ENCODE results near the gene GINM1. TPM values are rescaled to one million over a fixed set of nuclear protein-coding genes. Genes with fewer than 3 reads are reported as not detected.

GINM1 gene
- total RNA-seq, 1 donor from 2014 or later: 19.4 TPM

DNA sequence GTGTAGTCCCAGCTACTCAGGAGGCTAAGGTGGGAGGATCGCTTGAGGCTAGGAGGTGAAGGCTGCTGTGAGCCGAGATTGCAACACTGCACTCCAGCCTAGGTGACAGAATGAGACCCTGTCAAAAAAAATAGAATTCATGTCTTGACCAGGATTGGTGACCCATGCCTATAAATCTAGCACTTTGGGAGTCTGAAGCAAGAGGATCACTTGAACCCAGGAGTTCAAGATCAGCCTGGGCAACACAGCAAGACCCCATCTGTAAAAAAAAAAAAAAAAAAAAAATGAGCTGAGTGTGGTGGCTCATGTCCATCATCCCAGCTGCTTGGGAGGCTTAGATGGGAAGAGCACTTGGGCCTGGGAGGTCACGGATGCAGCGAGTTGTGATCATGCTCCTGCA is 34.3 kb downstream of the GINM1 start:
- no peak for ATAC-seq

DNA sequence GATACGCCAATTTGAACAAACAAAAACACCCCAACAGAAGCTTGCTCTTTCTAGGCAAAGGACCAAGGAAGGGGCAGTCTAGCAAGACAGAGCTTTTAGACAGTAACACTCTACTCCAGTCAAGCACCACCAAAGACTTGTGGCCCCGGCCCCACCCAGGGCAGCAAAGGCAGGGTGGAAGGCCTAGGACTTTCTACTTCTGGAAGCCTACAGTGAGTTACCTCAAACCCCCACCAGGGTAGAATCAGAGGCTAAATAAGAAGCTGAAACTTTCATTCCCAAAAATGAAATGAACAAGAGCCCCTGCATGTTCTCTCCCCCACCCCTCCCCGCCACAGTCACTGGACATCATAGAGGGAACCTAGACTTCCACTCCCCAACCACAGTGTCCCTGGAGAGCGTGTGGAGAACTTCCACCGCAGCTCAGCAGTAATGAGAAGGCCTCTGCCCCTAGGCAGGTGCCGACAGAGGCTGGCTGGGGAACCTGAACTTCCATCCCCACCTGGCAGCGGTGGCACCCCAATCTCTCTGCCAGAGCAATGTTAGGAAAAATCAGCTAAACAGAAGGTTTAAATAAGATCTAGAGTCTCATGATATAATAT is 42.3 kb downstream of the GINM1 start:
- ATAC-seq: no peak

DNA sequence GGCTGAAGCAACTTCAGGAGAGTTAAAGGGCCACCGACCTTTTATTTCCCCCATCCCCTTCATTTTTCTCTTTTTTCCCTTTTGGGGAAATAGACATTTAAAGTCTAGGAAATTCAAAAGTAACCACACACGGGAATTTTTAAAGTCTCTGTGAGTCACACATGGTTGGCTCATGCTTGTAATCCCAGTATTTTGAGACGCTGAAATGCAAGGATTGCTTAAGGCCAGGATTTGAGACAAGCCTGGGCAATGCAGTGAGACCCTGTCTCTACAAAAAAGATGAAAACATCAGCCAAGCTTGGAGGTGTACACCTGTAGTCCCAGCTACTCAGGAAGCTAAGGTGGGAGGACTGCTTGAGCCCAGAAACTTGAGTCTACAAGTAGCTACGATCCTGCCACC is 48.2 kb downstream of the GINM1 start:
- ATAC-seq: peak; percentile 63

DNA sequence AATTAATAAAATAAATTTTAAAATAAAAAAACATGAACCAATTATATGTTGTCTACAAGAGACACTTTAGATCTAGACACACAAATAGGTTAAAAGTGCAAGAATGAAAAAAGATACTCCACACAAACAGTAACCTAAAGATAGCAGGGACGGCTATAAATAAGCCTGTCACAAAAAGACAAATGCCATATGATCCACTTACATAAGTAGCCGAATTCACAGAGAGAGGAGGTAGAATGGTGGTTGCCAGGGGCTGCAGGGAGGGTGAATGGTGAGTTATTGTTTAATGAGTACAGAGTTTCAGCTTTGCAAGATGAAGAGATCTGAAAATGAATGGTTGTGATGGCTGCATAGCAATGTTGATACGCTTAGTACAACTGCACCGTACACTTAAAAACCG is 49.6 kb downstream of the GINM1 start:
- ATAC-seq: no peak

DNA sequence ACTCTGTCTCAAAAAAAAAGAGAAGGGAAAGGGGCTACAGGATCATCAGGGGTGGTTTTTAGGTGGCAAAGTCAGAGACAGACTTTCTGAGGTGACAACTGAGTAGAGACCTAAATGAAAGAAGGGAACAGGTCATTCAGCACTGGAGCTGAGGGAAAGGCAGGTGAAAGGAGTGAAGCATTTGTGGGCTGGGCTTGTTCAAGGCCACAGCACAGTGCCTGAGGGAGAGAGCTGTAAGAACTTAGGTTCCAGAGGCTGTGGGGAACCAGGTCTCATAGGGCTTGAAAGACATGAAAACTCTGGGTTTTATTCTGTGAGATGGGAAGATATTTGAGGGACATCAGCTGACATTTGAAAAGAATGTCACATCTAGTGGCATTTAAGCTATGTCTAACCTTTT is 61.5 kb downstream of the GINM1 start:
- ATAC-seq: no peak

DNA sequence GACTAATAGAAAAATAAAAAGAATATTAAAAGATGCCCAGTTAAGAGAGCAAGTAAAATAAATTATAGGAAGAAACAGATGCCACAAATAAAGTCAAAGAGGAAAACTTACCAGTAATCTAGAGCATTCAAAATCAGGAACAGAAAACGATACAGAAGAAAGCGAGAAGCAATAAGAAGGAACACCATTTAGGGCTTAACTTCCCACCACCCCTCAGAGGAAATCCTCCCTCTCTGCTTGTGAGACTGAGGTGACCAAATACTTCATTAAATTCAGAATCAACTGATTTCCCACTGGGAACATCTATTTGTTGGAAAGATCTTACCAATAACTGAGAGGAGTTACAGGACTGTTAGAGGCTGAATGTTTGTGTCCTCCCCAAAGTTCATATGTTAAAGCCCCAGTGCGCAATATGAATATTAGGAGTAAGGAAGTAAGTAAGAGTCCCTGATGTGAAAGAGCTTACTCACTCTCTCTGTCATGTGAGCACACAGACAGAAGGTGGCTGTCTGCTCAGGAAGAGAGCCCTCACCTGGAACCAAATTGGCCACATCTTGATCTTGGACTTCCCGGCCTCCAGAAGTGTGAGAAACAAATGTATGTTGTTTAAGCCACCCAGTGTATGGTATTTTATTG is 62.8 kb downstream of the GINM1 start:
- ATAC-seq: peak; percentile 50

DNA sequence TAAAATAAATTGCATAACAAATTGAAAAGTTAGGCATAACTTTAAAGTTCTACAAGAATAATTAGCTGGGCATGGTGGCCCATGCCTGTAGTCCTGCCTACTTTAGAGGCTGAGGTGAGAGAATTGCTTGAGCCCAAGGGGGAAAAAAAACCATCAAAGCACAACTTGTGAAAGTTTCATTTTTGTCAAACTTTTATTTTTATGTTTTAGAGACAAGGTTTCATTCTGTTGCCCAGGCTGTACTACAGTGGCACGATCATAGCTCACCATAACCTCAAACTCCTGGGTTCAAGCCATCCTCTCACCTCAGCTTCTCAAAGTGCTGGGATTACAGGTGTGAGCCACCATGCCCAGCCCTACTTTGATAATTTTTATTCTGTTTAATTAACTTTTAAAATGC is 68.1 kb downstream of the GINM1 start:
- ATAC-seq: no peak

DNA sequence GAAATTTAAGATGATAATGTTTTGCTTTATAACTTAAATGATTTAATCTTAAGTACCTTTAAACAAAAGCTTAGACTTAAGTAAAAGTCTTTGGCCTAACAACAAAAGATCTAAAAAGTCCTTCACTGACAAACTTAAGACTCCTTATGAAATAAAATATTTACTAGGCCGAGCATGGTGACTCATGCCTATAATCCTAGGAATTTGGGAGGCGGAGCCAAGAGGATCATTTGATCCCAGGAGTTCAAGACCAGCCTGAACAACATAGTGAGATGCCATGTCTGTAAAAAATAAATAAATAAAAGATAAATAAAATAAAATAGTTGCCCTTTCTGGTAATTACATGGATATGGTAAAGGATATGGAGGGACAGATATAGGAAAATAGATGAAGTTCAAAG is 69.9 kb downstream of the GINM1 start:
- ATAC-seq: no peak

Other genes starting within 250 kb of the GINM1 start
- gene TAB2, start 248.7 kb upstream of the GINM1 start, total RNA-seq: 34.0 TPM
- 1.1 TPM for gene SUMO4, start 166.1 kb upstream of the GINM1 start, total RNA-seq
- gene ZC3H12D, start 81.4 kb upstream of the GINM1 start, total RNA-seq: 0.36 TPM
- 12.1 TPM for gene PPIL4, start 20.3 kb upstream of the GINM1 start, total RNA-seq
- 13.5 TPM for gene KATNA1, start 82.3 kb downstream of the GINM1 start, total RNA-seq
- gene LATS1, start 151.7 kb downstream of the GINM1 start, total RNA-seq: 15.7 TPM
- gene NUP43, start 180.2 kb downstream of the GINM1 start, total RNA-seq: 21.6 TPM
- gene PCMT1, start 183.4 kb downstream of the GINM1 start, total RNA-seq: 43.3 TPM

Data from esophagus mucosa (tissue), 1 donor.